Esophagus muscularis mucosa (tissue), 3 donors: Measurements from ENCODE around the gene LGR4.

ENCODE experiments used
- POLR2A ChIP-seq: fragments of 450-650 bp; IDR thresholded peaks from one replicate; pipeline ENCODE4 v1.6.1; 2017; ENCODE audit warnings: antibody characterized with exemption, moderate library complexity, mild to moderate bottlenecking, low read depth
- TF ChIP-seq, protein P1 (sequence below), 3 experiments: fragments of 200-600 bp in 2 of 3; fragments of 450-650 bp in 1 of 3; sonication (generic) in 2 of 3; IDR thresholded peaks; one replicate each; pipeline ENCODE4 v1.5.1; 2017 to 2019; ENCODE audit warnings: antibody characterized with exemption in 3 of 3, mild to moderate bottlenecking in 2 of 3, moderate library complexity in 1 of 3

DNA sequence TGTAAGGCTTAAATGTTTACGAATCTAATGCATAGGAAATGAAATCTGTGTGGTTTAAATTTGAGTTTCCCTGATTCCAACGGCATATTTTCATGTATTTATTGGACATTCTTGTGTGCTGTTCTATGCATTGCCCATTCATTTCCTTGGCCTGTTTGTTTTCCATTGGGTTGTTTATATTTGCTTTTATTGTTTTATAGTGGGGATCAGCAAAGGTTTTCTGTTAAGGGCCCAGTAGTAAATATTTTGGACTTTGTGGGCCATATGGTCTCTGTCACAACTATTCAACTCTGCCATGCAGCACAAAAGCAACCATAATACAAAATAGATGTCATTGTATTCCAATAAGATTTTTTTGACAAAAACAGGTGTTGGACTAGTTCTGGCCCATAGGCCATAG lies 5.2 kb upstream of the LGR4 start:
- TF ChIP-seq, protein P1, sequence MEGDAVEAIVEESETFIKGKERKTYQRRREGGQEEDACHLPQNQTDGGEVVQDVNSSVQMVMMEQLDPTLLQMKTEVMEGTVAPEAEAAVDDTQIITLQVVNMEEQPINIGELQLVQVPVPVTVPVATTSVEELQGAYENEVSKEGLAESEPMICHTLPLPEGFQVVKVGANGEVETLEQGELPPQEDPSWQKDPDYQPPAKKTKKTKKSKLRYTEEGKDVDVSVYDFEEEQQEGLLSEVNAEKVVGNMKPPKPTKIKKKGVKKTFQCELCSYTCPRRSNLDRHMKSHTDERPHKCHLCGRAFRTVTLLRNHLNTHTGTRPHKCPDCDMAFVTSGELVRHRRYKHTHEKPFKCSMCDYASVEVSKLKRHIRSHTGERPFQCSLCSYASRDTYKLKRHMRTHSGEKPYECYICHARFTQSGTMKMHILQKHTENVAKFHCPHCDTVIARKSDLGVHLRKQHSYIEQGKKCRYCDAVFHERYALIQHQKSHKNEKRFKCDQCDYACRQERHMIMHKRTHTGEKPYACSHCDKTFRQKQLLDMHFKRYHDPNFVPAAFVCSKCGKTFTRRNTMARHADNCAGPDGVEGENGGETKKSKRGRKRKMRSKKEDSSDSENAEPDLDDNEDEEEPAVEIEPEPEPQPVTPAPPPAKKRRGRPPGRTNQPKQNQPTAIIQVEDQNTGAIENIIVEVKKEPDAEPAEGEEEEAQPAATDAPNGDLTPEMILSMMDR (IDR thresholded peaks at IDR 0.05) = no peak
- TF ChIP-seq POLR2A = no peak
